Mesenchymal stem cell (in vitro differentiated cells and primary cell): ENCODE measurements around the gene NSG1.

Source experiments
- DNase-seq: peaks from one replicate; pipeline ENCODE4 v3.0.0-alpha.2; 2013
- H2AFZ ChIP-seq: one replicate; pipeline ENCODE4 v1.6.1; 2013; ENCODE audit warnings: low read depth, mild to moderate bottlenecking, control low read depth, inconsistent platforms, low read length, moderate library complexity
- H2AK5ac ChIP-seq: 2 replicates; pipeline ENCODE4 v1.6.1; 2013; ENCODE audit warnings: low read length, moderate library complexity, mild to moderate bottlenecking, inconsistent platforms; ENCODE audit not compliant: severe bottlenecking
- H2BK120ac ChIP-seq: one replicate; pipeline ENCODE4 v1.6.1; 2013; ENCODE audit warnings: low read depth, mild to moderate bottlenecking, inconsistent platforms, low read length, moderate library complexity
- H2BK12ac ChIP-seq, 2 experiments: one replicate each; pipeline ENCODE4 v1.6.1; 2013; ENCODE audit warnings: inconsistent platforms in 2 of 2, low read length in 2 of 2, mild to moderate bottlenecking in 2 of 2, moderate library complexity in 2 of 2, control low read depth in 1 of 2
- H2BK15ac ChIP-seq: one replicate; pipeline ENCODE4 v1.6.1; 2013; ENCODE audit warnings: mild to moderate bottlenecking, low read depth, inconsistent platforms; ENCODE audit not compliant: poor library complexity, severe bottlenecking
- H2BK5ac ChIP-seq: 2 replicates; pipeline ENCODE4 v1.6.1; 2013; ENCODE audit warnings: low read depth, mild to moderate bottlenecking, low read length, control low read depth, inconsistent platforms; ENCODE audit not compliant: poor library complexity, severe bottlenecking
- H3K14ac ChIP-seq, 2 experiments: one replicate each; pipeline ENCODE4 v1.6.1; 2013; ENCODE audit warnings: inconsistent platforms in 2 of 2, low read length in 2 of 2, control low read depth in 1 of 2, mild to moderate bottlenecking in 1 of 2, moderate library complexity in 1 of 2
- H3K18ac ChIP-seq, 2 experiments: one replicate each; pipeline ENCODE4 v1.6.1; 2013; ENCODE audit warnings: inconsistent platforms in 2 of 2, low read length in 2 of 2, control low read depth in 1 of 2, low read depth in 1 of 2, mild to moderate bottlenecking in 1 of 2
- H3K23ac ChIP-seq, 2 experiments: one replicate each; pipeline ENCODE4 v1.6.1; 2013; ENCODE audit warnings: inconsistent platforms in 2 of 2, low read length in 2 of 2, mild to moderate bottlenecking in 2 of 2, moderate library complexity in 2 of 2, control low read depth in 1 of 2
- H3K27ac ChIP-seq: 2 replicates; pipeline ENCODE4 v1.5.1; 2013; ENCODE audit warnings: mild to moderate bottlenecking, moderate library complexity, low read length, control low read depth, inconsistent platforms; ENCODE audit not compliant: poor library complexity, severe bottlenecking
- H3K27me3 ChIP-seq, 2 experiments: 2 replicates each; pipeline versions ENCODE4 v1.6.1 to v1.7.0; 2013; ENCODE audit warnings: low read length in 2 of 2, mild to moderate bottlenecking in 2 of 2, moderate library complexity in 2 of 2, control low read depth in 1 of 2, inconsistent platforms in 1 of 2; ENCODE audit not compliant: control insufficient read depth in 1 of 2, insufficient read depth in 1 of 2
- H3K36me3 ChIP-seq, 2 experiments: 2 replicates each; pipeline versions ENCODE4 v1.6.1 to v1.7.0; 2013; ENCODE audit warnings: low read length in 2 of 2, control low read depth in 1 of 2, inconsistent platforms in 1 of 2, low read depth in 1 of 2, mild to moderate bottlenecking in 1 of 2; ENCODE audit not compliant: insufficient read depth in 2 of 2, control insufficient read depth in 1 of 2
- H3K4ac ChIP-seq, 2 experiments: one replicate each; pipeline ENCODE4 v1.6.1; 2013; ENCODE audit warnings: inconsistent platforms in 2 of 2, low read length in 2 of 2, mild to moderate bottlenecking in 2 of 2, moderate library complexity in 2 of 2, control low read depth in 1 of 2, low read depth in 1 of 2
- H3K4me1 ChIP-seq: 2 replicates; pipeline ENCODE4 v1.6.1; 2013; ENCODE audit warnings: low read depth, low read length, control low read depth; ENCODE audit not compliant: control insufficient read depth, insufficient read depth
- H3K4me2 ChIP-seq: 2 replicates; pipeline ENCODE4 v1.6.1; 2013; ENCODE audit warnings: low read length, mild to moderate bottlenecking, inconsistent platforms; ENCODE audit not compliant: poor library complexity, severe bottlenecking
- H3K4me3 ChIP-seq, 2 experiments: 2 replicates each; pipeline versions ENCODE4 v1.5.1 to v1.7.0; 2013; ENCODE audit warnings: low read length in 2 of 2, mild to moderate bottlenecking in 2 of 2, control low read depth in 1 of 2, low read depth in 1 of 2; ENCODE audit not compliant: insufficient read depth in 1 of 2
- H3K79me1 ChIP-seq: replicated peaks from 2 replicates; pipeline ENCODE4 v1.6.1; 2013; ENCODE audit warnings: mild to moderate bottlenecking, control low read depth, low read length, inconsistent platforms; ENCODE audit not compliant: poor library complexity, severe bottlenecking
- H3K9ac ChIP-seq: 2 replicates; pipeline ENCODE4 v1.7.0; 2013; ENCODE audit warnings: mild to moderate bottlenecking, low read length, moderate library complexity
- H3K9me3 ChIP-seq: 2 replicates; pipeline ENCODE4 v1.7.0; 2013; ENCODE audit warnings: mild to moderate bottlenecking, low read length; ENCODE audit not compliant: control insufficient read depth
- H4K8ac ChIP-seq: one replicate; pipeline ENCODE4 v1.6.1; 2013; ENCODE audit warnings: inconsistent platforms, mild to moderate bottlenecking, low read length, moderate library complexity
- H4K91ac ChIP-seq: one replicate; pipeline ENCODE4 v1.6.1; 2013; ENCODE audit warnings: mild to moderate bottlenecking, low read length, inconsistent platforms
- WGBS: methylation state at CpG from one replicate; pipeline ENCODE4 v1.1.7; 2013; ENCODE audit warnings: mixed read lengths; 5-methylcytosine and 5-hydroxymethylcytosine counted together

The NSG1 gene

GRCh38 chr4:4460759-4461158 is 73.9 kb downstream of the NSG1 start:
- H2BK5ac ChIP-seq = no peak overlapping the region
- H3K9me3 ChIP-seq = no peaks in the 10 kb centered on the region
- no peak overlapping the region for H2BK15ac ChIP-seq
- no peak overlapping the region for H3K27ac ChIP-seq
- no peak overlapping the region for H2AFZ ChIP-seq
- no peak overlapping the region for H3K14ac ChIP-seq
- no peak overlapping the region for H3K4me3 ChIP-seq
- H4K8ac ChIP-seq = peak overlapping the region; percentile 1
- peaks cover 18% of the 10 kb centered on the region for H3K79me1 ChIP-seq
- WGBS = 92% methylated on average over 4 of the region's 6 CpGs
- no peak overlapping the region for H2BK120ac ChIP-seq
- H3K27me3 ChIP-seq = no peaks in the 10 kb centered on the region
- no peak for DNase-seq
- no peak overlapping the region for H2BK12ac ChIP-seq
- no peak overlapping the region for H3K18ac ChIP-seq
- H3K4me2 ChIP-seq = no peak overlapping the region
- H2AK5ac ChIP-seq = no peak overlapping the region
- H3K36me3 ChIP-seq = peaks cover 16 to 65% of the 10 kb centered on the region in 2 experiments
- H3K4ac ChIP-seq = no peak overlapping the region
- H3K23ac ChIP-seq = no peak overlapping the region
- H3K9ac ChIP-seq = no peak overlapping the region
- H3K4me1 ChIP-seq = peaks cover 8% of the 10 kb centered on the region
- H4K91ac ChIP-seq = no peak overlapping the region

GRCh38 chr4:4461178-4461577 is 74.3 kb downstream of the NSG1 start:
- peaks cover 18% of the 10 kb centered on the region for H3K79me1 ChIP-seq
- no peak overlapping the region for H3K27ac ChIP-seq
- no peak overlapping the region for H3K23ac ChIP-seq
- no peak overlapping the region for H3K18ac ChIP-seq
- H3K4me1 ChIP-seq = peaks cover 6% of the 10 kb centered on the region
- H3K9ac ChIP-seq = no peak overlapping the region
- no peak for DNase-seq
- H3K27me3 ChIP-seq = no peaks in the 10 kb centered on the region
- H2BK15ac ChIP-seq = no peak overlapping the region
- H2AFZ ChIP-seq = no peak overlapping the region
- H3K4me3 ChIP-seq = no peak overlapping the region
- H2AK5ac ChIP-seq = no peak overlapping the region
- no peak overlapping the region for H2BK12ac ChIP-seq
- no peak overlapping the region for H3K4me2 ChIP-seq
- H3K9me3 ChIP-seq = no peaks in the 10 kb centered on the region
- peaks cover 16 to 65% of the 10 kb centered on the region in 2 experiments for H3K36me3 ChIP-seq
- H4K91ac ChIP-seq = no peak overlapping the region
- no peak overlapping the region for H3K4ac ChIP-seq
- H3K14ac ChIP-seq = no peak overlapping the region
- no peak overlapping the region for H2BK120ac ChIP-seq
- H4K8ac ChIP-seq = no peak overlapping the region
- H2BK5ac ChIP-seq = no peak overlapping the region

GRCh38 chr4:4461850-4462249 is 74.9 kb downstream of the NSG1 start:
- no peak overlapping the region for H4K8ac ChIP-seq
- H3K4me2 ChIP-seq = no peak overlapping the region
- H3K18ac ChIP-seq = no peak overlapping the region
- no peak overlapping the region for H4K91ac ChIP-seq
- H3K14ac ChIP-seq = no peak overlapping the region
- no peaks in the 10 kb centered on the region for H3K27me3 ChIP-seq
- H2BK12ac ChIP-seq = peak overlapping the region in 1 of 2 experiments; percentile 18
- no peak overlapping the region for H2AK5ac ChIP-seq
- H2BK5ac ChIP-seq = no peak overlapping the region
- no peak for DNase-seq
- H2AFZ ChIP-seq = no peak overlapping the region
- H3K9me3 ChIP-seq = no peaks in the 10 kb centered on the region
- no peak overlapping the region for H3K4ac ChIP-seq
- no peak overlapping the region for H3K27ac ChIP-seq
- H3K4me3 ChIP-seq = no peak overlapping the region
- peaks cover 2% of the 10 kb centered on the region for H3K4me1 ChIP-seq
- no peak overlapping the region for H2BK15ac ChIP-seq
- no peak overlapping the region for H3K9ac ChIP-seq
- no peak overlapping the region for H2BK120ac ChIP-seq
- WGBS = 82% methylated on average over 5 of the region's 5 CpGs
- peaks cover 14 to 65% of the 10 kb centered on the region in 2 experiments for H3K36me3 ChIP-seq
- H3K79me1 ChIP-seq = peaks cover 20% of the 10 kb centered on the region
- H3K23ac ChIP-seq = no peak overlapping the region

- H3K23ac ChIP-seq = no peak overlapping the region
- no peak overlapping the region for H3K14ac ChIP-seq
- H3K27ac ChIP-seq = no peak overlapping the region
- no peak overlapping the region for H2BK120ac ChIP-seq
- no peak overlapping the region for H3K9ac ChIP-seq
- no peak overlapping the region for H4K91ac ChIP-seq
- no peak overlapping the region for H2BK15ac ChIP-seq
- peaks cover 20% of the 10 kb centered on the region for H3K79me1 ChIP-seq
- no peak overlapping the region for H3K4me2 ChIP-seq
- no peak overlapping the region for H2BK5ac ChIP-seq
- no peaks in the 10 kb centered on the region for H3K9me3 ChIP-seq
- H3K18ac ChIP-seq = no peak overlapping the region
- H4K8ac ChIP-seq = no peak overlapping the region
- H2AK5ac ChIP-seq = no peak overlapping the region
- H3K4me1 ChIP-seq = no peaks in the 10 kb centered on the region
- WGBS = 72% methylated on average over 2 of the region's 3 CpGs
- H3K4ac ChIP-seq = no peak overlapping the region
- no peak overlapping the region for H3K4me3 ChIP-seq
- DNase-seq = no peak
- no peaks in the 10 kb centered on the region for H3K27me3 ChIP-seq
- H3K36me3 ChIP-seq = peaks cover 13 to 64% of the 10 kb centered on the region in 2 experiments
- H2BK12ac ChIP-seq = no peak overlapping the region
- no peak overlapping the region for H2AFZ ChIP-seq
Observed at GRCh38 chr4:4462970-4463369, 76.1 kb downstream of the NSG1 start.
